Retinal pigment epithelial cell (primary cell): ENCODE data around the gene ISCU.

Source experiments
- DNase-seq: peaks from one replicate; pipeline ENCODE4 v3.0.0-alpha.2; 2010; ENCODE audit warnings: low read depth
- H3K4me3 ChIP-seq: 2 replicates; pipeline ENCODE4 v1.5.1; 2011; ENCODE audit warnings: mild to moderate bottlenecking, low read length, control low read depth, moderate library complexity
- TF ChIP-seq, protein P1 (sequence below): conservative IDR thresholded peaks from 2 replicates; pipeline ENCODE4 v1.5.1; 2011; ENCODE audit warnings: low read depth, low read length, control low read depth, inconsistent platforms

ISCU gene

DNA sequence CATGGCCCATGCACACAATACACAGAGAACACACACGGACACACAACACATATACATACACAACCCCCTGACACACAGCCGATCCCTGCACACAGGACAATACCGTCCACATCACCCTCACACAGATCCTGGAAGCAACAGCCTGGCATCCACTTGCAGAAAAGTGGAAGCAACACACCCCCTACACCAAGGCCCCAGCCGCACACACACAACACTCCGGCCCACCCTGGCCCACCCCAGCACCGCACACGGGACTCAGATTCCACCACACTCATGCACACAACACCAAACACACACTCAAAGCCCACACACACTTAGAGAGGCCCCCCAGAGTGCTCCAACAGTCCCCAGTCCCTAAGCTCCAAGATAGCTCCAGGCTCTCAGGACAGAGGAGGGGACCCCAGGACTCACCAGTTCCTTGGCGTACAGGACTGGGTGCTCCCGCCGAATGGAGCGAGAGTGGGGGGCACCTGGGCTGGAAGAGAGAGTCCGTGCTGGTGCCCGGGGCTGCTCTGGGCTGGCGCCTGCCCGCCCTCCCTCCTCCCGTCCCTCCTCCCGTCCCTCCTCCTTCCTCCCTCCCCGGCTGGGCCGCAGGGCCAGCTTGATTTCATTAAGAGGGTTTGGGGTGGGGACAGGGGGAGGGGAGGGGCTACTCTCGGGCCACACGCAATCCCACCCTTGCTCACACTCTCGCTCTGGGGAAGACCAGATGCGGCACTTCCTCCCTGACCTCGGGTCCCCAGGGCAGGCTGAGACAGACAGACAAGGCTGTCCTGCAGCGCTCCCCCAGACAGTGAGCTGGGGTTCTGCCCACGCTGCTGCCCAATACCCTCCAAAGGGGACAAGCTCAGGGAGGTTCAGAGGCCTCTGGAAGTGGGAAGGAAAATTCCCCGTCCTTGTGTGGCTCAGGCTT lies 35.4 kb downstream of the ISCU start, which contains the start of gene TMEM119:
TSS of gene TMEM119 (minus strand) at position 526 of the 913 bp plus-strand sequence. CDS start 5,701 bp downstream, outside the sequence.
- TF ChIP-seq, protein P1, sequence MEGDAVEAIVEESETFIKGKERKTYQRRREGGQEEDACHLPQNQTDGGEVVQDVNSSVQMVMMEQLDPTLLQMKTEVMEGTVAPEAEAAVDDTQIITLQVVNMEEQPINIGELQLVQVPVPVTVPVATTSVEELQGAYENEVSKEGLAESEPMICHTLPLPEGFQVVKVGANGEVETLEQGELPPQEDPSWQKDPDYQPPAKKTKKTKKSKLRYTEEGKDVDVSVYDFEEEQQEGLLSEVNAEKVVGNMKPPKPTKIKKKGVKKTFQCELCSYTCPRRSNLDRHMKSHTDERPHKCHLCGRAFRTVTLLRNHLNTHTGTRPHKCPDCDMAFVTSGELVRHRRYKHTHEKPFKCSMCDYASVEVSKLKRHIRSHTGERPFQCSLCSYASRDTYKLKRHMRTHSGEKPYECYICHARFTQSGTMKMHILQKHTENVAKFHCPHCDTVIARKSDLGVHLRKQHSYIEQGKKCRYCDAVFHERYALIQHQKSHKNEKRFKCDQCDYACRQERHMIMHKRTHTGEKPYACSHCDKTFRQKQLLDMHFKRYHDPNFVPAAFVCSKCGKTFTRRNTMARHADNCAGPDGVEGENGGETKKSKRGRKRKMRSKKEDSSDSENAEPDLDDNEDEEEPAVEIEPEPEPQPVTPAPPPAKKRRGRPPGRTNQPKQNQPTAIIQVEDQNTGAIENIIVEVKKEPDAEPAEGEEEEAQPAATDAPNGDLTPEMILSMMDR: no peak
- no peak within 1 kb of the TSS for H3K4me3 ChIP-seq
- no peak for DNase-seq

DNA sequence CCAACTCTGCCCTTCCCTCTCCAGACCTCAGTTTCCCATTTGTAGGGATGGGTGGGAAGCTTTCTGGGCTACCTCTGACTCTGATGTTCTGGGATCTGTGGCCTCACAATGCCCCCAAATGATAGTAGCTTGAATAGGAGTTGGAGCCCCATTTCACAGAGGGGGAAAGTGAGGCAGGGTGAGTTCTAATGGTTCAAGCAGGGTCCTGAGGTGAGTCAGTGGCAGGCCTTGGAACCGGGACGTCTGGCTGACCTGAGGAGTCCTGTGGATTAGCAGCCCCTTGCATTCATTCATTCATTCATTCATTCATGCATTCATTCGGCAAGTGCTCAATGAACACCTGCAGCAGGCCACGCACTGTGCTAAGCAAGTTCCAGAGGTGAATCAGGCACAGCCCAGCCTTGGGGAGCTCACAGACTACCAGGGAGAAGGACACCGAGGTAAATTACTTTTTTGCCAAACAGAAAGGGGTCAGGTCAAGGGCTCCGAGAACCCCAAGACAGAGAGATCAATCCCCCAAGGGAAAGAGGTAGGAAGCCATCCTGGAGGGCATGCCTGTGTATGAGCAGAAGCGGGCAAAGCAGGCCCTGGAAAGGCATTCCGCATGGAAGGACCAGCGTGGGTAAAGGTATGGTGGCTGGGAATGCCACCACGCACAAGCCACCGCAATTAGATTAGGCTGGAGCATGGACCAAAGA lies 36.3 kb downstream of the ISCU start:
- TF ChIP-seq, protein P1: no peak
- no peak overlapping the region for H3K4me3 ChIP-seq
- no peak for DNase-seq

DNA sequence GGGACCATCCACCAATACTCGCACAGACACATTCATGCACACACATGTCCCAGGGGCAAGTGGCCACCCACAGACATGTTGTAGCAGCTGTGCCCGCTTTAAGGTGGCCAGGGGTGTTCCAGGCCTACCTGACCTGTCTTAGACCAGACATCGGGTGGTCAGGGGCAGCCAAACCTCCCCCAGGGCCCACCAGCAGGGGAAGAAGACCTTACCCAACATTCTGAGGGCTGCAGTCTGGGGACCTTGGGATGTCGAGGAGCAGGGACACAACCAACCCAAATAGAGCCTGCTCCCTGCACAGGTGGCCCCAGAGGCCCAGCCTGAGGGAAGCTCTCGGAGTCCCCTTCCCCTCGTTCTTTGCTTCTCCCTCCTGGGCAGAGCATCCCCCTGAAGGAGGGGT lies 37.1 kb downstream of the ISCU start:
- DNase-seq: no peak
- TF ChIP-seq, protein P1: no peak
- H3K4me3 ChIP-seq: no peak overlapping the region

DNA sequence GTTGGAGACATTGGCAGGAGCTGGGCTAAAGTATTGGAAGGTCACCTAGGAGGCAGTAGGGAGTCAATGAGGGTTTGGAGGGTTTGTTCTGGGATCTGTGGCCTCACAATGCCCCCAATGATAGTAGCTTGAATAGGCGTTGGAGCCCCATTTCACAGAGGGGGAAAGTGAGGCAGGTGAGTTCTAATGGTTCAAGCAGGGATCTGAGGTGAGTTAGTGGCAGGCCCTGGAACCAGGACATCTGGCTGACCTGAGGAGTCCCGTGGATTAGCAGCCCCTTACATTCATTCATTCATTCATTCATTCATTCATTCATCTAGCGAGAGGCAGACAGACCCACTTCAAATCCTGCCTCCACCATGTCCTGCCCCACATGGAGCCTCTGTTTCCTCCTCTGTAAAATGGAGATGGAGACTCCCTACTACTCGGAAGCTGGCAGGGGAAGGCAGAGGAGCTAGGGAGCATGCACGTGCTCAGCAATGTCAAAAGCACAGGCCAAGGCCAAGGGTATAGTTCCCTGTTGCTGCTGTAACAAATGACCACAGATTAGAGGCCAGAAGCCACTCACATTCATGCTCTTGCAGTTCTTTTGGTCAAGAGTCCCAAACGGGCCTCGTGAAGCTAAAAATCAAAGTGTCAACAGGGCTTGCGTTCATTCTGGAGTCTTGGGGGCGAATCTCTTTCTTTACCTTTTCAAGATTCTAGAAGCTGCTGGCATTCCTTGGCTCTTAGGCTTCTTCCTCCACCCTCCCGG lies 37.7 kb downstream of the ISCU start:
- no peak for DNase-seq
- TF ChIP-seq, protein P1: no peak
- H3K4me3 ChIP-seq: no peak overlapping the region

DNA sequence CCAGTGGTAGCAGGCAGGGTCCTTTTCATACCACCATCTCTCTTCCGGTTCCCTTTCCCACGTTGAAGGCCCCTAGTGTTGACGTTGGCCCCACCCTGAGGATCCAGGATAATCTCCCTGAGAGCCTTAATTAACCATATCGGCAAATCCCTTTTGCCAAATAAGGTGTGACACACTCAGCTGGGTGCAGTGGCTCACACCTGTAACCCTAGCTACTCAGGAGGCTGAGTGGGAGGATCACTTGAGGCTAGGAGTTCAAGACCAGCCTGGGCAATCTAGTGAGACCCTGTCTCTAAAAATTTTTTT lies 38.3 kb downstream of the ISCU start:
- no peak for DNase-seq
- TF ChIP-seq, protein P1: no peak
- H3K4me3 ChIP-seq: no peak overlapping the region

DNA sequence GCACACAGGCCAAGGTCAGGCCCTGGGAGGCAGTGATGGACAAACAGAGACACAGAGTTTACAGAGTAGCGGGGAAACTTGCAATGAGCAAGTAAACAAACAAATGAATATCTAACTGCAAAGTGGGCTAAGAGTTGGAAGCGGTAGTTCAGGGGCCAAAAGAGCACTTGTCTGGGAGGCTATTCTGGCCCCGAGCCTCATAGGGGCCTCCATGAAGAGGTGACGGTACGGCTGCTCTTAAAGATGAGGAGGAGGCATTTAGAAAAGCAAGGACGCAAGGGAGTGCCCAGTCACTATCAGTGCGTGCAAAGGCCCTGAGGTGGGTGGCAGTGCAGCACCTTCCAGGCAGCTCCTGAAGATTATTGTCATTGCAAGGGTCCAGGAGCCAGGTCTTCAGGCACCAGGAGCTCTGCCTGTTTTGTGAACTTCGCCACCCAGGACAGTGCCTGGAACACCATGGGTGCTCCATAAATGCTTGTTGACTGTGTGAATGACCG lies 39.9 kb downstream of the ISCU start:
- no peak overlapping the region for H3K4me3 ChIP-seq
- TF ChIP-seq, protein P1: no peak
- DNase-seq: no peak
